ENCODE measurements around the gene B2M. TPM values are rescaled to one million over a fixed set of nuclear protein-coding genes. Genes with fewer than 3 reads are reported as not detected.
"Not testable (repeated sequence)": the region's sequence is repeated elsewhere in the genome, so short reads cannot be mapped to it uniquely, and the experiment has no call there.

B2M gene
- total RNA-seq, 1 donor: 2,255 TPM

DNA sequence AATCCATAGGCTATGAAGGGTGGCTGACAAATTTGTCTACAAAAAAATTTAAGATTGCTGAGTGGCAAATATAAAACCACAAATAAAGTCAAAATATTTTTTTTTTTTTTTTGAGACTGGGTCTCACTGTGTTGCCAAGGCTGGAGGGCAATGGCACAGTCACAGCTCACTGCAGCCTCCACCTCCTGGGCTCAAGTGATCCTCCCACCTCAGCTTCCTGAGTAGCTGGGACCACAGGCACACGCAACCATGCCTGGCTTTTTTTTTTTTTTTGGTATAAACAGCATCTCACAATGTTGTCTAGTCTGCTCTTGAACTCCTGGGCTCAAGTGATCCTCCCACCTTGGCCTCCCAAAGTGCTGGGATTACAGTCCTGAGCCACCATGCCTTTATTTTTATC, 21.1 kb upstream of the B2M start:
- not testable (repeated sequence) for DNase-seq (ENCODE audit: low read depth); H3K4me3 ChIP-seq (ENCODE audit: low read depth, low read length)

DNA sequence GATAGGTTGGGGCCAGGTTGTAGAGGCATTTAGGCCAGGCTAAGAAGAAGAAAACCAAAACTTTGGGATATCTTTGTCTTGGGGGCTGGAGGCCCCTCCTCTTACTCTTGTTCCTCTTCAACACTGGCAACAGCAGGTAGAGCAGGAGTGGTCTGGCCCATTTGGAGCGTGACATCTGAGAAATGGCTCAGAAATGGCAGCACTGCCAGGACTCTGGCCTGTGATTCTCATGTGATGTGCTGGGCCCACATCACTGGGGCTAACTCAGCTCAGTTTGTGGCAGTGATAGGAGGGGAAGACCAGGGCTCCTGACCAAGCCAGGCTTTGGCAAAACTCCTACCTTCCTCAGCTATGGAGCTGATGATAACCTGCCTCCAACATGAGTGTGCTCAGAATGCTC, 18.7 kb upstream of the B2M start:
- TF ChIP-seq, protein P1, sequence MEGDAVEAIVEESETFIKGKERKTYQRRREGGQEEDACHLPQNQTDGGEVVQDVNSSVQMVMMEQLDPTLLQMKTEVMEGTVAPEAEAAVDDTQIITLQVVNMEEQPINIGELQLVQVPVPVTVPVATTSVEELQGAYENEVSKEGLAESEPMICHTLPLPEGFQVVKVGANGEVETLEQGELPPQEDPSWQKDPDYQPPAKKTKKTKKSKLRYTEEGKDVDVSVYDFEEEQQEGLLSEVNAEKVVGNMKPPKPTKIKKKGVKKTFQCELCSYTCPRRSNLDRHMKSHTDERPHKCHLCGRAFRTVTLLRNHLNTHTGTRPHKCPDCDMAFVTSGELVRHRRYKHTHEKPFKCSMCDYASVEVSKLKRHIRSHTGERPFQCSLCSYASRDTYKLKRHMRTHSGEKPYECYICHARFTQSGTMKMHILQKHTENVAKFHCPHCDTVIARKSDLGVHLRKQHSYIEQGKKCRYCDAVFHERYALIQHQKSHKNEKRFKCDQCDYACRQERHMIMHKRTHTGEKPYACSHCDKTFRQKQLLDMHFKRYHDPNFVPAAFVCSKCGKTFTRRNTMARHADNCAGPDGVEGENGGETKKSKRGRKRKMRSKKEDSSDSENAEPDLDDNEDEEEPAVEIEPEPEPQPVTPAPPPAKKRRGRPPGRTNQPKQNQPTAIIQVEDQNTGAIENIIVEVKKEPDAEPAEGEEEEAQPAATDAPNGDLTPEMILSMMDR (IDR thresholded peaks at IDR 0.05; ENCODE audit: insufficient read depth, low read depth, low read length): no peak
- DNase-seq (ENCODE audit: low read depth): no peak
- H3K4me3 ChIP-seq (ENCODE audit: low read depth, low read length): no peak overlapping the region

DNA sequence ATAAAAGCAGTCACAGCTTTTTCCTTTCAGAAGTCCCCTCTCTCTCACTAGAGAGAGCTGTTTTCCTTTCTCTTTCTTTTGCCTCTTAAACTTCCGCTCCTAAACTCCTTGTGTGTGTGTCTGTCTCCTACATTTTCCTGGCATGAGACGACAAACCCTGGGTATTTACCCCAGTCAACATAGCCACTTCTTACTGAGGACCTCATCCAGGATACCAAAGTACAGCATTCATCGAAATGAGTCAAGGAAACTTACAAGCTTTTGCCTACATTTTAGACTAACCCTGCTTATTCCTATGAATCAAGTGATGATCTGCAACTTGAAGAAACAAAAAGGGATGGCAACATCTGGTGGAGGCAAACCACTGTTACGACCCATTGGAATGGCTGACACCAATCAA, 16.9 kb upstream of the B2M start:
- no peak overlapping the region for H3K4me3 ChIP-seq (ENCODE audit: low read depth, low read length)
- no peak for DNase-seq (ENCODE audit: low read depth)
- TF ChIP-seq, protein P1 (IDR thresholded peaks at IDR 0.05; ENCODE audit: insufficient read depth, low read depth, low read length): no peak

DNA sequence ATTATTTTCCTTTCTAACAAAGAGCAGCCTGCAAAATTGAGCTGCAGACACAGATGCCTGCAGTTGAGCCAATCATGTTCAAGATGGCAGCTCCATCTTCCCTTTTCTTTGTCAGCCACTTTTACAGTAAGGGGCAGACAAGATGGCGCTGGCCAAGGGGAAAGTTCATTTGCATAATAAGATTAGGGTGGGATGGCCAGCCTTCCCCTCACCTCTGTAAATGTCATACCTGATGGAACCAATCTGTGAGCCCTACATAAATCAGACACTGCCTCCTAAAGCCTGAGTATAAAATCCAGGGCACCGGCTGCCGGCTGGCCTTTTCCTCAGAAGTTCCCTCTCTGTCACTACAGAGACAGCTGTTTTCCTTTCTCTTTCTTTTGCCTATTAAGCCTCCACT, 16.0 kb upstream of the B2M start:
- TF ChIP-seq, protein P1 (IDR thresholded peaks at IDR 0.05; ENCODE audit: insufficient read depth, low read depth, low read length): no peak
- DNase-seq (ENCODE audit: low read depth): no peak
- no peak overlapping the region for H3K4me3 ChIP-seq (ENCODE audit: low read depth, low read length)

DNA sequence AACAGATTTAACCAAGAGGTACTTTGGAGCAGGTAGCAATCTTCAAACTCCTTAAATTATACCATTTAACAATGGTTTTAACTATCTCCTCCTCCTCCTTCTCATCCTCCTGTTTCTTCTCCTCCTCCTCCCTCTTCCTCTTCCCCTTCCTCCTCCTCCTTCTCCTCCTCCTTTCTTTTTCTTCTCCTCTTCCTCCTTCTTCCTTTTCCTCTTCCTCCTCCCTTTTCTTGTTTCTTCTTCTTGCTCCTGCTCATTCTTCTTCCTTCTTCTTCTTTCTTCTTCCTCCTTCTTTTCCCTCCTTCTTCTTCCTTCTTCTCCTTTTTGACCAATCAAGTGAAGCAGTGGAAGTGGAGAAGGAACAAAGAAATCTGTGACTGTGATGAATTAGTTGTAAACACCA, 14.3 kb upstream of the B2M start:
- no peak overlapping the region for H3K4me3 ChIP-seq (ENCODE audit: low read depth, low read length)
- no peak for DNase-seq (ENCODE audit: low read depth)
- TF ChIP-seq, protein P1 (IDR thresholded peaks at IDR 0.05; ENCODE audit: insufficient read depth, low read depth, low read length): no peak

DNA sequence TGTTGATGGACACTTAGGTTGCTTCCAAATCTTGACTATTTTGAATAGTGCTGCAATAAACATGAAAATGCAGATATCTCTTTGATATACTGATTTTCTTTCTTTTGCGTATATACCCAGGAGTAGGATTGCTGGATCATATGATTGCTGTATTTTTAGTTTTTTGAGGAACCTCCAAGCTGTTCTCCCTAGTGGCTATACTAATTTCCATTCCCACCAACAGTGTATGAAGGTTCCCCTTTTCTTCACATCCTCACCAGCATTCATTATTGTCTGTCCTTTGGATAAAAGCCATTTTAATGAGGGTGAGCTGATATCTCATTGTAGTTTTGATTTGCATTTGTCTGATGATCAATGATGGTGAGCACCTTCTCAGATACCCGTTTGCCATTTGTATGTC, 12.7 kb upstream of the B2M start:
- H3K4me3 ChIP-seq (ENCODE audit: low read depth, low read length): no peak overlapping the region
- TF ChIP-seq, protein P1 (IDR thresholded peaks at IDR 0.05; ENCODE audit: insufficient read depth, low read depth, low read length): no peak
- DNase-seq (ENCODE audit: low read depth): no peak

DNA sequence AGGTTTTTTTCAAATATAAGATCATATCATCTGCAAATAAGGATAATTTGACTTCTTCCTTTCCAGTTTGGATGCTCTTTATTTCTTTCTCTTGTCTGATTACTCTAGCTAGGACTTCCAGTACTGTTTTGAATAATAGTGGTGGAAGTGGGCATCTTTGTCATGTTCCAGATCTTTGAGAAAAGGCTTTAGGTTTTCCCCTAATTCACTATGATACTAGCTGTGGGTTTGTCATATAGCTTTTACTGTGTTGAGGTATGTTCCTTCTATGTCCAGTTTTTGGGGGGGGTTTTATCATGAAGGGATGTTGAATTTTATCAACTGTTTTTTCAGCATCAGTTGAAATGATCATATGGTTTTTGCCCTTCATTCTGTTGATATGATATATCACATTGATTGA, 10.6 kb upstream of the B2M start:
- H3K4me3 ChIP-seq (ENCODE audit: low read depth, low read length); DNase-seq (ENCODE audit: low read depth): not testable (repeated sequence)

DNA sequence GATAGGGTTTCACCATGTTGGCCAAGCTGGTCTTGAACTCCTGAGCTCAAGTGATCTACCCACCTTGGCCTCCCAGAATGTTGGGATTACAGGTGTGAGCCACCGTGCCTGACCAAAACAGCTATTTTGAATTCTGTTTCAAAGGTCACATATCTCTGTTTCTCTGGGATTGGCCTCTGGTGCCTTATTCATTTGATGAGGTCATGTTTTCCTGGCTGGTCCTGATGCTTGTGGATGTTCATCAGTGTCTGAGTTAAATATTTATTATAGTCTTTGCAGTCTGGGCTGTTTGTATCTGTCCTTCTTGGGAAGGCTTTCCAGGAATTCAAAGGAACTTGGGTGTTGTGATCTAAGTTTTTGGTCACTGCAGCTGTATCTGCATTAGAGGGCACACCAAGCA, 5.3 kb upstream of the B2M start:
- DNase-seq (ENCODE audit: low read depth): no peak
- TF ChIP-seq, protein P1 (IDR thresholded peaks at IDR 0.05; ENCODE audit: insufficient read depth, low read depth, low read length): no peak
- H3K4me3 ChIP-seq (ENCODE audit: low read depth, low read length): no peak overlapping the region

All from fibroblast of villous mesenchyme (primary cell).